ENCODE measurements around the gene HCN2.
A peak's percentile ranks its signal among the peaks of the same experiment; 100 is the strongest.

Gene HCN2

GRCh38 chr19:571566-571974, 18.1 kb upstream of the HCN2 start:
- no peak for DNase-seq (ENCODE audit: low read depth)

- DNase-seq (ENCODE audit: low read depth): peak; percentile 97
Measured at GRCh38 chr19:572140-572742, 17.4 kb upstream of the HCN2 start, which contains the start of gene BSG. BSG (plus strand) TSS chr19:572596; CDS start chr19:572635, 39 bp downstream.

GRCh38 chr19:572743-573518, 16.8 kb upstream of the HCN2 start:
- peak; percentile 48 for DNase-seq (ENCODE audit: low read depth)

- DNase-seq (ENCODE audit: low read depth): no peak
Measured at GRCh38 chr19:573519-573825, 16.2 kb upstream of the HCN2 start.

GRCh38 chr19:574658-575526, 14.8 kb upstream of the HCN2 start:
- DNase-seq (ENCODE audit: low read depth): peak; percentile 58

GRCh38 chr19:575527-576506, 13.9 kb upstream of the HCN2 start:
- peak; percentile 24 for DNase-seq (ENCODE audit: low read depth)

GRCh38 chr19:576768-577438, 12.8 kb upstream of the HCN2 start:
- no peak for DNase-seq (ENCODE audit: low read depth)

GRCh38 chr19:577439-578392, 12.0 kb upstream of the HCN2 start:
- no peak for DNase-seq (ENCODE audit: low read depth)

- no peak for DNase-seq (ENCODE audit: low read depth)
Measured at GRCh38 chr19:579111-579841, 10.4 kb upstream of the HCN2 start.

- no peak for DNase-seq (ENCODE audit: low read depth)
Measured at GRCh38 chr19:579842-580155, 9.9 kb upstream of the HCN2 start.

GRCh38 chr19:580274-580835, 9.3 kb upstream of the HCN2 start:
- DNase-seq (ENCODE audit: low read depth): no peak

GRCh38 chr19:581399-582111, 8.1 kb upstream of the HCN2 start:
- DNase-seq (ENCODE audit: low read depth): no peak

- DNase-seq (ENCODE audit: low read depth): peak; percentile 36
Measured at GRCh38 chr19:582497-583197, 7.0 kb upstream of the HCN2 start.

GRCh38 chr19:583198-583967, 6.3 kb upstream of the HCN2 start:
- no peak for DNase-seq (ENCODE audit: low read depth)

GRCh38 chr19:583968-584239, 5.8 kb upstream of the HCN2 start:
- DNase-seq (ENCODE audit: low read depth): no peak

- no peak for DNase-seq (ENCODE audit: low read depth)
Measured at GRCh38 chr19:584240-585001, 5.3 kb upstream of the HCN2 start.
